HEK293 (cell line): Measurements from ENCODE around the gene FAM3C.

ENCODE experiments used
- CTCF ChIA-PET: fragments of 350-600 bp; formaldehyde crosslinking; extraction: SDS; loops from one replicate; lab custom pipeline; 2021; ENCODE audit warnings: antibody characterized with exemption; lab: Yijun Ruan, JAX
- POLR2A ChIA-PET: fragments of 300-600 bp; formaldehyde crosslinking; extraction: SDS; loops from one replicate; lab custom pipeline; 2020; ENCODE audit warnings: antibody characterized with exemption, inconsistent platforms; lab: Yijun Ruan, JAX
- H3K27ac ChIP-seq: fragments of 200-500 bp; sonication (Bioruptor generic); 2 replicates; pipeline ENCODE4 v1.5.1; 2014; ENCODE audit warnings: low read depth, low read length, control low read depth, inconsistent platforms; ENCODE audit errors: extremely low read depth
- H3K36me3 ChIP-seq, 2 experiments: fragments of 200-500 bp in 1 of 2; sonication (Bioruptor generic) in 1 of 2; 1 replicate in 1 of 2; 2 replicates in 1 of 2; pipeline ENCODE4 v1.5.1; 2014 to 2017; ENCODE audit warnings: inconsistent platforms in 2 of 2, low read length in 2 of 2; ENCODE audit not compliant: control insufficient read depth in 2 of 2, insufficient read depth in 1 of 2
- H3K4me1 ChIP-seq: fragments of 200-500 bp; sonication (Bioruptor generic); 2 replicates; pipeline ENCODE4 v1.5.1; 2014; ENCODE audit warnings: mild to moderate bottlenecking, low read length, inconsistent platforms; ENCODE audit not compliant: control insufficient read depth, insufficient read depth
- H3K4me3 ChIP-seq: 2 replicates; pipeline ENCODE4 v1.5.1; 2011; ENCODE audit warnings: low read depth, mild to moderate bottlenecking, control low read depth, low read length, moderate library complexity
- H3K9me3 ChIP-seq: fragments of 200-500 bp; sonication (Bioruptor generic); 2 replicates; pipeline ENCODE4 v1.5.1; 2014; ENCODE audit warnings: low read depth, low read length, inconsistent platforms; ENCODE audit not compliant: control insufficient read depth, insufficient read depth
- GFI1B ChIP-seq: fragments of 450-650 bp; formaldehyde crosslinking; IDR thresholded peaks from 2 replicates; pipeline ENCODE4 v1.5.1; 2016; ENCODE audit warnings: missing biosample characterization, missing genetic modification characterization
- KLF10 ChIP-seq: fragments of 450-650 bp; IDR thresholded peaks from 2 replicates; pipeline ENCODE4 v1.5.1; 2018; ENCODE audit warnings: missing biosample characterization, mild to moderate bottlenecking, missing genetic modification characterization
- KLF7 ChIP-seq: fragments of 450-650 bp; formaldehyde crosslinking; IDR thresholded peaks from 2 replicates; pipeline ENCODE4 v1.5.1; 2016; ENCODE audit warnings: missing biosample characterization, missing genetic modification characterization, borderline replicate concordance
- OVOL3 ChIP-seq: fragments of 450-650 bp; formaldehyde crosslinking; IDR thresholded peaks from 2 replicates; pipeline ENCODE4 v1.5.1; 2016; ENCODE audit warnings: missing biosample characterization, missing genetic modification characterization
- PRDM1 ChIP-seq: fragments of 450-650 bp; formaldehyde crosslinking; IDR thresholded peaks from 2 replicates; pipeline ENCODE4; 2016; ENCODE audit warnings: missing biosample characterization, missing genetic modification characterization
- ZBTB17 ChIP-seq: fragments of 450-650 bp; formaldehyde crosslinking; IDR thresholded peaks from 2 replicates; pipeline ENCODE4 v1.5.1; 2016; ENCODE audit warnings: missing biosample characterization, missing genetic modification characterization
- ZNF114 ChIP-seq: fragments of 450-650 bp; formaldehyde crosslinking; IDR thresholded peaks from 2 replicates; pipeline ENCODE4 v1.5.0; 2017; ENCODE audit warnings: missing biosample characterization, missing genetic modification characterization
- ZNF184 ChIP-seq: fragments of 450-650 bp; IDR thresholded peaks from 2 replicates; pipeline ENCODE4 v1.5.1; 2018; ENCODE audit warnings: missing biosample characterization, mild to moderate bottlenecking, missing genetic modification characterization
- ZNF473 ChIP-seq: fragments of 450-650 bp; formaldehyde crosslinking; IDR thresholded peaks from 2 replicates; pipeline ENCODE4 v1.5.1; 2017; ENCODE audit warnings: missing biosample characterization, missing genetic modification characterization
- ZNF48 ChIP-seq: fragments of 450-650 bp; formaldehyde crosslinking; IDR thresholded peaks from 2 replicates; pipeline ENCODE4 v1.5.1; 2016; ENCODE audit warnings: missing biosample characterization, missing genetic modification characterization
- ZNF843 ChIP-seq: fragments of 450-650 bp; formaldehyde crosslinking; IDR thresholded peaks from 2 replicates; pipeline ENCODE4 v1.5.1; 2016; ENCODE audit warnings: missing biosample characterization, missing genetic modification characterization
- ZSCAN30 ChIP-seq: fragments of 450-650 bp; IDR thresholded peaks from 2 replicates; pipeline ENCODE4 v1.5.1; 2018; ENCODE audit warnings: missing biosample characterization, mild to moderate bottlenecking, missing genetic modification characterization, moderate library complexity
- ZXDB ChIP-seq: fragments of 450-650 bp; formaldehyde crosslinking; IDR thresholded peaks from 2 replicates; pipeline ENCODE4 v1.5.1; 2016; ENCODE audit warnings: missing biosample characterization, missing genetic modification characterization
- TF ChIP-seq, protein P1 (sequence below): fragments of 450-650 bp; formaldehyde crosslinking; IDR thresholded peaks from 2 replicates; pipeline ENCODE4 v1.5.1; 2016; ENCODE audit warnings: missing biosample characterization, missing genetic modification characterization
- TF ChIP-seq, protein P2 (sequence below): fragments of 450-650 bp; formaldehyde crosslinking; optimal IDR thresholded peaks from 2 replicates; pipeline ENCODE3; 2016; ENCODE audit warnings: missing biosample characterization, mild to moderate bottlenecking, missing genetic modification characterization
- TF ChIP-seq, protein P3 (sequence below): fragments of 450-650 bp; formaldehyde crosslinking; IDR thresholded peaks from 2 replicates; pipeline ENCODE4 v1.5.1; 2016; ENCODE audit warnings: missing biosample characterization, missing genetic modification characterization
- TF ChIP-seq, protein P4 (sequence below): fragments of 450-650 bp; formaldehyde crosslinking; IDR thresholded peaks from 2 replicates; pipeline ENCODE4 v1.5.1; 2017; ENCODE audit warnings: missing biosample characterization, missing genetic modification characterization
- TF ChIP-seq, protein P5 (sequence below): fragments of 450-650 bp; IDR thresholded peaks from 2 replicates; pipeline ENCODE4 v1.5.1; 2018; ENCODE audit warnings: missing biosample characterization, mild to moderate bottlenecking, missing genetic modification characterization
- TF ChIP-seq, protein P6 (sequence below): fragments of 450-650 bp; formaldehyde crosslinking; IDR thresholded peaks from 2 replicates; pipeline ENCODE4 v1.5.1; 2016; ENCODE audit warnings: missing biosample characterization, missing genetic modification characterization

The FAM3C gene

DNA sequence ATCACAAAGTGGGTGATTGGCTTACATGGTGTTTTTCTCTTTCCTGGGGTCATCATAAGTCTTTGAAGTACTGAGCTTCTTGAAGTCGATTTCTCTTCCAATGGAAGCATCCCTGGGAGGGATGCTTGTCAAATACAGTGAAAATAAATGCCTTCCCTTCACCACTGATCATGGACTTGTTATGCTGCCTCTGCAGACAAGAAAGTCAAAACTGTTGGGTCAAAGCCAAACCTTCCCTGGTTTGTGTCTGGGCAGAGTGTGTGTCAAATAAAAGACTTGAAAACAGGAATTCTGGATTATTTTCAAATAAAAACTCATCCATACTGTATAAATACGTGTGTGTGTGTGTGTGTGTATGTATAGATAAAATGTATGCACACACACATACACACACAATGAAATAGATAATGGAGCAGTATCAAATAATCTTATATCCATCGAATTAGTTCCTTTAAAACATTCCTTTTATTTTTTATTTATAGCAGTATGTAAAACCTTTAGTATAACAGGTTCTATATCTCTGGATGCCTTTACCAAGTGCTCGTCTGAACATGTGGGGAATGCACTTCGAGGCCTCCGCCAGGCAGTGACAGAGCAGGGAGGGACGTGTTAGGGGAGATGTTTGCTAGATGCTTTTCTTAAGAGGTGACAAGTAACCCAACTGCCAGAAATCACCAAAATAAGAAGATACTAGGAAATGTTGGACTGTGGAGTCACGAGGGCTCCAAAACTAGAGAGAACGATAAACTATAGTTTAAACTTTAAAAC lies 94.5 kb downstream of the FAM3C start:
- Histone ChIP-seq H3K27ac (no peak overlapping the region), H3K4me1 (0 out of 2 replicates have a peak, but pooled peaks cover 2% of the 10 kb centered on the region), H3K36me3 (no peaks in the 10 kb centered on the region), H3K9me3 (no peaks in the 10 kb centered on the region), H3K4me3 (no peak overlapping the region)
- POLR2A ChIA-PET: no interaction called here
- TF ChIP-seq OVOL3 (no peak), KLF7 (tag by site-specific recombination) (no peak), GFI1B (tag by site-specific recombination) (no peak), ZNF184 (tag by site-specific recombination) (no peak)
- TF ChIP-seq, protein P1, sequence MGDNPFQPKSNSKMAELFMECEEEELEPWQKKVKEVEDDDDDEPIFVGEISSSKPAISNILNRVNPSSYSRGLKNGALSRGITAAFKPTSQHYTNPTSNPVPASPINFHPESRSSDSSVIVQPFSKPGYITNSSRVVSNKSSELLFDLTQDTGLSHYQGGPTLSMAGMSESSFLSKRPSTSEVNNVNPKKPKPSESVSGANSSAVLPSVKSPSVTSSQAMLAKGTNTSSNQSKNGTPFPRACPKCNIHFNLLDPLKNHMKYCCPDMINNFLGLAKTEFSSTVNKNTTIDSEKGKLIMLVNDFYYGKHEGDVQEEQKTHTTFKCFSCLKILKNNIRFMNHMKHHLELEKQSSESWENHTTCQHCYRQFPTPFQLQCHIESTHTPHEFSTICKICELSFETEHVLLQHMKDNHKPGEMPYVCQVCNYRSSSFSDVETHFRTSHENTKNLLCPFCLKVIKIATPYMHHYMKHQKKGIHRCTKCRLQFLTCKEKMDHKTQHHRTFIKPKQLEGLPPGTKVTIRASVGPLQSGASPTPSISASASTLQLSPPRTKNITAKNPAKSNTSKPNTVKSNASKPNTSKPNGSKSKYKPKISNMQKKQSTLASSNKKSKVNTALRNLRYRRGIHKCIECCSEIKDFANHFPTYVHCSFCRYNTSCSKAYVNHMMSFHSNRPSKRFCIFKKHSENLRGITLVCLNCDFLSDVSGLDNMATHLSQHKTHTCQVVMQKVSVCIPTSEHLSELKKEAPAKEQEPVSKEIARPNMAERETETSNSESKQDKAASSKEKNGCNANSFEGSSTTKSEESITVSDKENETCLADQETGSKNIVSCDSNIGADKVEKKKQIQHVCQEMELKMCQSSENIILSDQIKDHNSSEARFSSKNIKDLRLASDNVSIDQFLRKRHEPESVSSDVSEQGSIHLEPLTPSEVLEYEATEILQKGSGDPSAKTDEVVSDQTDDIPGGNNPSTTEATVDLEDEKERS: no peak
- TF ChIP-seq, protein P2, sequence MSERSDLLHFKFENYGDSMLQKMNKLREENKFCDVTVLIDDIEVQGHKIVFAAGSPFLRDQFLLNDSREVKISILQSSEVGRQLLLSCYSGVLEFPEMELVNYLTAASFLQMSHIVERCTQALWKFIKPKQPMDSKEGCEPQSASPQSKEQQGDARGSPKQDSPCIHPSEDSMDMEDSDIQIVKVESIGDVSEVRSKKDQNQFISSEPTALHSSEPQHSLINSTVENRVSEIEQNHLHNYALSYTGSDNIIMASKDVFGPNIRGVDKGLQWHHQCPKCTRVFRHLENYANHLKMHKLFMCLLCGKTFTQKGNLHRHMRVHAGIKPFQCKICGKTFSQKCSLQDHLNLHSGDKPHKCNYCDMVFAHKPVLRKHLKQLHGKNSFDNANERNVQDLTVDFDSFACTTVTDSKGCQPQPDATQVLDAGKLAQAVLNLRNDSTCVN (tag by site-specific recombination): no peak
- TF ChIP-seq, all 188 proteins: peak for 0
- CTCF ChIA-PET: no interaction called here

DNA sequence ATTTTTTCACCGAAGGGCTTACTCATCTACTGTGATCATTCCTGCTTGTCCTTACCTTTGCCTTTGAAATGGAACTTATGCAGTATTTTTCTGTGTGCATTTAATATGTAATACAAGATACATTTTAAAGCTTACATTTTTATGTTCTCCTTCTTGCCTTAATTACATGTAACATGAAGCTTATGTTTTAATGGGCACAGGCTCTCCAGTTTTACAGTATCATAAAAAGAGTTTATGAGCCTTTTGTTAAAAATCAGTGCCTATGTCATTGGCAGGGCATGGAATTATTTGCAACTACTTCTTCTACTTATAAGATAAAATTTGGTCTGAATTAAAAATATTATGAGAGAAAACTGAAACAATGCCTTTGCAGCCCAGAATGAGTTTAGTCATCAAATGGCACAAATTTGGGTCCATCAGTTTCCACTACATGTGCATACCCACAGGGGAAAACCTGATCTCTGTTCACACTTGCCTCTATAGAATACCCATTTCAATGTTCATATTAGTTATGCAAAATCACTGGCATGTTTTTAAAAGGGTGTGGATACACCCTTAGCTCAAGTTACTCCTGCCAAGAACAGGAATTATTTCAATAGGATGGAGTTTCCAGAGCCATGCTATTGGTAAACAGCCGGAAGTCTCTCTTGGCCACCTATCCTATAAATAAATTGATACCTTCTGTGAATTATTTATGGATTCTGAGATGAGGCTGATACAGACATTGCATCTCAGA lies 95.3 kb downstream of the FAM3C start:
- Histone ChIP-seq H3K9me3 (no peaks in the 10 kb centered on the region), H3K4me3 (no peak overlapping the region), H3K4me1 (0 out of 2 replicates have a peak, but pooled peaks cover 2% of the 10 kb centered on the region), H3K36me3 (no peaks in the 10 kb centered on the region), H3K27ac (no peak overlapping the region)
- ChIA-PET POLR2A (no interaction called here), CTCF (no interaction called here)
- TF ChIP-seq ZNF843 (tag by site-specific recombination) (peak; percentile 63; the same call in 1 of the 2 replicates), ZNF473 (tag by site-specific recombination) (no peak), ZNF48 (tag by site-specific recombination) (no peak), PRDM1 (tag by site-specific recombination) (no peak), ZSCAN30 (peak; percentile 83; the same call in 1 of the 2 replicates), ZXDB (no peak), ZNF114 (tag by site-specific recombination) (no peak), ZBTB17 (tag by site-specific recombination) (no peak), KLF10 (tag by site-specific recombination) (0 out of 2 replicates have a peak, but pooled peaks have one; percentile 46)
- TF ChIP-seq, protein P3, sequence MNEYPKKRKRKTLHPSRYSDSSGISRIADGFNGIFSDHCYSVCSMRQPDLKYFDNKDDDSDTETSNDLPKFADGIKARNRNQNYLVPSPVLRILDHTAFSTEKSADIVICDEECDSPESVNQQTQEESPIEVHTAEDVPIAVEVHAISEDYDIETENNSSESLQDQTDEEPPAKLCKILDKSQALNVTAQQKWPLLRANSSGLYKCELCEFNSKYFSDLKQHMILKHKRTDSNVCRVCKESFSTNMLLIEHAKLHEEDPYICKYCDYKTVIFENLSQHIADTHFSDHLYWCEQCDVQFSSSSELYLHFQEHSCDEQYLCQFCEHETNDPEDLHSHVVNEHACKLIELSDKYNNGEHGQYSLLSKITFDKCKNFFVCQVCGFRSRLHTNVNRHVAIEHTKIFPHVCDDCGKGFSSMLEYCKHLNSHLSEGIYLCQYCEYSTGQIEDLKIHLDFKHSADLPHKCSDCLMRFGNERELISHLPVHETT: no peak
- TF ChIP-seq, protein P4, sequence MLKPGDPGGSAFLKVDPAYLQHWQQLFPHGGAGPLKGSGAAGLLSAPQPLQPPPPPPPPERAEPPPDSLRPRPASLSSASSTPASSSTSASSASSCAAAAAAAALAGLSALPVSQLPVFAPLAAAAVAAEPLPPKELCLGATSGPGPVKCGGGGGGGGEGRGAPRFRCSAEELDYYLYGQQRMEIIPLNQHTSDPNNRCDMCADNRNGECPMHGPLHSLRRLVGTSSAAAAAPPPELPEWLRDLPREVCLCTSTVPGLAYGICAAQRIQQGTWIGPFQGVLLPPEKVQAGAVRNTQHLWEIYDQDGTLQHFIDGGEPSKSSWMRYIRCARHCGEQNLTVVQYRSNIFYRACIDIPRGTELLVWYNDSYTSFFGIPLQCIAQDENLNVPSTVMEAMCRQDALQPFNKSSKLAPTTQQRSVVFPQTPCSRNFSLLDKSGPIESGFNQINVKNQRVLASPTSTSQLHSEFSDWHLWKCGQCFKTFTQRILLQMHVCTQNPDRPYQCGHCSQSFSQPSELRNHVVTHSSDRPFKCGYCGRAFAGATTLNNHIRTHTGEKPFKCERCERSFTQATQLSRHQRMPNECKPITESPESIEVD (tag by site-specific recombination): peak; percentile 85
- TF ChIP-seq, protein P5, sequence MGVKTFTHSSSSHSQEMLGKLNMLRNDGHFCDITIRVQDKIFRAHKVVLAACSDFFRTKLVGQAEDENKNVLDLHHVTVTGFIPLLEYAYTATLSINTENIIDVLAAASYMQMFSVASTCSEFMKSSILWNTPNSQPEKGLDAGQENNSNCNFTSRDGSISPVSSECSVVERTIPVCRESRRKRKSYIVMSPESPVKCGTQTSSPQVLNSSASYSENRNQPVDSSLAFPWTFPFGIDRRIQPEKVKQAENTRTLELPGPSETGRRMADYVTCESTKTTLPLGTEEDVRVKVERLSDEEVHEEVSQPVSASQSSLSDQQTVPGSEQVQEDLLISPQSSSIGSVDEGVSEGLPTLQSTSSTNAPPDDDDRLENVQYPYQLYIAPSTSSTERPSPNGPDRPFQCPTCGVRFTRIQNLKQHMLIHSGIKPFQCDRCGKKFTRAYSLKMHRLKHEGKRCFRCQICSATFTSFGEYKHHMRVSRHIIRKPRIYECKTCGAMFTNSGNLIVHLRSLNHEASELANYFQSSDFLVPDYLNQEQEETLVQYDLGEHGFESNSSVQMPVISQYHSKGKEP (tag by site-specific recombination): peak; percentile 62
- TF ChIP-seq, protein P6, sequence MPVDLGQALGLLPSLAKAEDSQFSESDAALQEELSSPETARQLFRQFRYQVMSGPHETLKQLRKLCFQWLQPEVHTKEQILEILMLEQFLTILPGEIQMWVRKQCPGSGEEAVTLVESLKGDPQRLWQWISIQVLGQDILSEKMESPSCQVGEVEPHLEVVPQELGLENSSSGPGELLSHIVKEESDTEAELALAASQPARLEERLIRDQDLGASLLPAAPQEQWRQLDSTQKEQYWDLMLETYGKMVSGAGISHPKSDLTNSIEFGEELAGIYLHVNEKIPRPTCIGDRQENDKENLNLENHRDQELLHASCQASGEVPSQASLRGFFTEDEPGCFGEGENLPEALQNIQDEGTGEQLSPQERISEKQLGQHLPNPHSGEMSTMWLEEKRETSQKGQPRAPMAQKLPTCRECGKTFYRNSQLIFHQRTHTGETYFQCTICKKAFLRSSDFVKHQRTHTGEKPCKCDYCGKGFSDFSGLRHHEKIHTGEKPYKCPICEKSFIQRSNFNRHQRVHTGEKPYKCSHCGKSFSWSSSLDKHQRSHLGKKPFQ (tag by site-specific recombination): 0 out of 2 replicates have a peak, but pooled peaks have one; percentile 46
